K562 (cell line): ENCODE data around the gene TTC38. TPM values are rescaled to one million over a fixed set of nuclear protein-coding genes. Genes with fewer than 3 reads are reported as not detected.

Experiments used
- ATAC-seq: fragments of 200-7000 bp; cut with Tn5 transposase; 3 replicates; pipeline ENCODE4 v1.9.1; 2020; ENCODE audit warnings: moderate library complexity
- BruUV-seq: library from RNA; stranded (reverse); fragments of 400-500 nt; replicated peaks from 2 replicates; lab custom pipeline; 2021; lab: Mats Ljungman, UMichigan
- CTCF ChIA-PET: fragments of 300-600 bp; formaldehyde crosslinking; extraction: SDS; loops from one replicate; lab custom pipeline; 2021; ENCODE audit warnings: low intra/inter-chr PET ratio; lab: Yijun Ruan, JAX
- POLR2A ChIA-PET: fragments of 300-600, 350-650 bp; sonication (Branson Sonifier 250); formaldehyde crosslinking; extraction: SDS; loops from one replicate; lab custom pipeline; 2021; ENCODE audit warnings: antibody characterized with exemption, inconsistent platforms; lab: Yijun Ruan, JAX
- DNase-seq, 4 experiments: peaks; one replicate each; pipeline versions ENCODE4 v3.0.0 to v3.0.0-alpha.2; 2011 to 2018; ENCODE audit warnings: low spot score in 3 of 4, mixed read lengths in 3 of 4; ENCODE audit errors: extremely low read depth in 1 of 4
- FAIRE-seq: peaks from 2 replicates; lab custom pipeline; 2011; peaks lifted over from hg19 to GRCh38; lab: Jason Lieb, UNC
- H2AFZ ChIP-seq: 2 replicates; pipeline ENCODE4 v1.6.0; 2011; ENCODE audit warnings: low read depth, low read length, control low read depth, inconsistent platforms
- H3K27ac ChIP-seq: fragments of 200-600 bp; 3 replicates; pipeline ENCODE4 v1.8.0; 2011; ENCODE audit warnings: low read depth, mild to moderate bottlenecking, control low read depth, inconsistent platforms, low read length, moderate library complexity, mixed read lengths; ENCODE audit errors: extremely low read depth
- H3K27me3 ChIP-seq, 2 experiments: fragments of 300-600 bp in 1 of 2; 2 replicates in 1 of 2; 3 replicates in 1 of 2; pipeline versions ENCODE4 v1.6.0 to v1.8.0; 2011; ENCODE audit warnings: inconsistent platforms in 2 of 2, low read length in 2 of 2, mild to moderate bottlenecking in 1 of 2, mixed read lengths in 1 of 2, moderate library complexity in 1 of 2; ENCODE audit not compliant: control insufficient read depth in 2 of 2, insufficient read depth in 2 of 2
- H3K36me3 ChIP-seq: fragments of 300-600 bp; 3 replicates; pipeline ENCODE4 v1.8.0; 2011; ENCODE audit warnings: mild to moderate bottlenecking, low read length, inconsistent platforms; ENCODE audit not compliant: control insufficient read depth, insufficient read depth
- H3K4me1 ChIP-seq, 2 experiments: fragments of 200-600 bp in 1 of 2; replicated peaks in 1 of 2; 2 replicates in 1 of 2; 3 replicates in 1 of 2; pipeline versions ENCODE4 v1.5.1 to v1.8.0; 2011; ENCODE audit warnings: inconsistent platforms in 2 of 2, low read length in 2 of 2, mild to moderate bottlenecking in 1 of 2, mixed read lengths in 1 of 2, moderate library complexity in 1 of 2; ENCODE audit not compliant: control insufficient read depth in 2 of 2, insufficient read depth in 2 of 2
- H3K4me2 ChIP-seq: 2 replicates; pipeline ENCODE4 v1.6.1; 2011; ENCODE audit warnings: low read length, control low read depth, inconsistent platforms, mixed read lengths; ENCODE audit not compliant: insufficient read depth
- H3K4me3 ChIP-seq: fragments of 200-600 bp; sonication (generic), shearing (Covaris generic); 2 replicates; pipeline ENCODE4 v1.5.1; 2016; ENCODE audit warnings: control low read depth, inconsistent platforms
- H3K79me2 ChIP-seq: fragments of 200-600 bp; 3 replicates; pipeline ENCODE4 v1.8.0; 2011; ENCODE audit warnings: low read length, inconsistent platforms; ENCODE audit not compliant: control insufficient read depth, insufficient read depth
- H3K9ac ChIP-seq, 2 experiments: 2 replicates each; pipeline versions ENCODE4 v1.6.0 to v1.6.1; 2011; ENCODE audit warnings: low read depth in 2 of 2, low read length in 2 of 2, control low read depth in 1 of 2, inconsistent platforms in 1 of 2, mild to moderate bottlenecking in 1 of 2, mixed read lengths in 1 of 2; ENCODE audit not compliant: insufficient read depth in 1 of 2
- H3K9me1 ChIP-seq: one replicate; pipeline ENCODE4 v1.6.0; 2011; ENCODE audit warnings: inconsistent platforms, mild to moderate bottlenecking, low read length, moderate library complexity; ENCODE audit not compliant: control insufficient read depth, insufficient read depth
- H3K9me3 ChIP-seq: replicated peaks from 2 replicates; pipeline ENCODE4 v1.5.1; 2011; ENCODE audit warnings: low read depth, low read length, inconsistent platforms; ENCODE audit not compliant: control insufficient read depth, insufficient read depth
- H4K20me1 ChIP-seq: replicated peaks from 2 replicates; pipeline ENCODE4 v1.6.1; 2011; ENCODE audit warnings: low read length, inconsistent platforms, mixed read lengths; ENCODE audit not compliant: control insufficient read depth, insufficient read depth
- CBFA2T2 ChIP-seq: fragments of 450-650 bp; conservative IDR thresholded peaks from 2 replicates; pipeline ENCODE4 v1.6.1; 2017; ENCODE audit warnings: mild to moderate bottlenecking
- CBFA2T3 ChIP-seq: fragments of 450-650 bp; IDR thresholded peaks from 2 replicates; pipeline ENCODE4 v1.6.1; 2017
- HOXB6 ChIP-seq: fragments of 250-450 bp; sonication (Bioruptor Pico); IDR thresholded peaks from 2 replicates; pipeline ENCODE4 v1.5.1; 2022; ENCODE audit warnings: mild to moderate bottlenecking, borderline replicate concordance
- MTA2 ChIP-seq: fragments of 450-650 bp; IDR thresholded peaks from 2 replicates; pipeline ENCODE4 v1.6.1; 2016; ENCODE audit warnings: low read depth
- TAL1 ChIP-seq: fragments of 450-650 bp; IDR thresholded peaks from 2 replicates; pipeline ENCODE4 v1.6.1; 2016; ENCODE audit warnings: mild to moderate bottlenecking
- TCF3 ChIP-seq: sonication (generic); formaldehyde crosslinking; IDR thresholded peaks from 2 replicates; pipeline ENCODE4 v1.4.0; 2020; ENCODE audit warnings: mild to moderate bottlenecking, missing genetic modification reagents
- TEAD4 ChIP-seq, 2 experiments: sonication (generic) in 1 of 2; formaldehyde crosslinking in 1 of 2; IDR thresholded peaks; 2 replicates each; pipeline versions ENCODE4 v1.6.1 to v1.8.0; 2012 to 2022; ENCODE audit warnings: borderline replicate concordance in 1 of 2, inconsistent platforms in 1 of 2, low read length in 1 of 2, mild to moderate bottlenecking in 1 of 2, missing genetic modification reagents in 1 of 2
- YY1 ChIP-seq, 3 experiments: IDR thresholded peaks; 2 replicates each; pipeline ENCODE4 v1.6.1; 2011; ENCODE audit warnings: low read length in 2 of 3, mild to moderate bottlenecking in 2 of 3, moderate library complexity in 2 of 3, borderline replicate concordance in 1 of 3, control low read depth in 1 of 3, low read depth in 1 of 3; ENCODE audit not compliant: insufficient read depth in 3 of 3, insufficient replicate concordance in 2 of 3, control insufficient read depth in 1 of 3, insufficient read length in 1 of 3; ENCODE audit errors: extremely low read depth in 1 of 3
- WGBS: fragments of 100-300 bp; shearing (Covaris generic); methylation state at CpG from one replicate; pipeline ENCODE4 v1.1.6; 2016; ENCODE audit warnings: low coverage, mixed read lengths; ENCODE audit not compliant: insufficient coverage; ENCODE audit errors: missing lambda C conversion rate; 5-methylcytosine and 5-hydroxymethylcytosine counted together
- in situ Hi-C: fragments of 300-500 bp; cut with MboI; formaldehyde crosslinking; loops from 4 replicates; pipeline ENCODE4 v1.15.0; 2018; ENCODE audit warnings: inconsistent platforms, mixed read lengths
- intact Hi-C: fragments of 100-400 bp; cut with micrococcal nuclease; formaldehyde crosslinking; loops from 2 replicates; pipeline ENCODE4 v1.14.2; 2022
- polyA plus RNA-seq, 8 experiments: library from polyadenylated mRNA; depleted of rRNA in 4 of 8; stranded (reverse) in 5 of 8; unstranded in 3 of 8; fragments of >200 nt; fragmentation: Nextera tagmentation in 2 of 8; fragmentation: Illumina TruSeq in 1 of 8; extraction: Ambion mirVana in 2 of 8; extraction: Trizol in 1 of 8; gene quantifications; 2 replicates each; pipeline versions ENCODE4 v1.2.1 to v1.2.3, GENCODE V29; 2011 to 2014; ENCODE audit warnings: inconsistent platforms in 1 of 8, missing spikeins in 1 of 8
- total RNA-seq, 7 experiments: library from RNA; depleted of rRNA in 6 of 7; stranded (reverse); fragments of >200 nt in 6 of 7; fragmentation: Illumina TruSeq in 2 of 7; extraction: Trizol in 2 of 7; gene quantifications; 2 replicates each; pipeline versions ENCODE4 v1.2.1 to v1.2.3, GENCODE V29; 2011 to 2021; ENCODE audit warnings: low replicate concordance in 1 of 7
- TF ChIP-seq, protein P1 (sequence below): IDR thresholded peaks from 3 replicates; pipeline ENCODE4 v1.6.1; 2011; ENCODE audit warnings: borderline replicate concordance, mild to moderate bottlenecking, moderate library complexity; ENCODE audit not compliant: insufficient read length; ENCODE audit errors: extremely low read depth

Gene TTC38
- total and polyA plus RNA-seq, 9 of the 15 experiments (the other 6 are each of a cell fraction or from before 2014, with no cell fraction given) = 0.84 to 28.4 (median 18.1) TPM

DNA sequence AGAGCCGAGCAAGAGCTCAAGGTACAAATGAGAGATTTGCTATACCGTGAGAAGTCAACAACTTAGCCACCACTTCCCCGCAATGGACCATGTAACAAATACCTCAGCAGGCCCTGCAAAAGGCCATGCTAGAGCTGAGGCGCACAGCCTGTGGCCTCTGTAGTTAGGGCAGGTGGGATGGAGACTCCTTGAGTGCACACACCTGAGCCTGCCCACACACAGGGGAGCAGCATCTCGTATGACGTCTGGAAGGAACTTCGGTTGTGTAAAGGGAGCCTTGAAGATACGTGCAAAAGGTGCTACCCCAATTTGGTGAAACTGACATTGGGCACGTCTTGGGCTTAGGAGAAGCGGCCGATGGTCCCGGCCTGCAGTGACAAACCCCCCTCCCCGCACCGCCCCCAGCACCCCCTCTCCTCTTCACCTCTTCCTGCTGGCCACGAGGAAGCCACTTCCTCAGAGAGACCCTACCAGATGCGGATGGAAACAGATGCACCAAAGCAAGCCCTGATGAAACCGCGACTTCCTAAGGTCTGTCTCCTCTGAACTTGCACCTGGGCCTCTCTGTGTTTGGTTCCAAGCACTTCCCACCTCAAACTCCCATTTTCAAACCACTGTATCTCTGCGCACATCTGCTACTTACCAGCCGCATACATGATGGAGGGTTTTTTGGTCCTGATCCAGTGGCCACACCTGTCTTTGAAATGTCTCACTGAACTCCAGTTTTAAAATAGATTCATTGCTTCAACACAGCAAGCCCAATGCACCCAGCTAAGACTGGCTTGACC, 28.4 kb upstream of the TTC38 start:
- no peak overlapping the region; a peak in 1 of 4 replicates for H3K9ac ChIP-seq
- H3K27ac ChIP-seq = no peak overlapping the region
- no peak overlapping the region for H2AFZ ChIP-seq
- H3K36me3 ChIP-seq = peaks cover 5% of the 10 kb centered on the region; the same call in 1 of the 3 replicates
- no peak overlapping the region for H3K4me3 ChIP-seq
- H4K20me1 ChIP-seq = no peaks in the 10 kb centered on the region
- in situ Hi-C loops (loop anchor here (10.0 kb wide), 1 partner anchor 95 kb away; no protein-coding TSS in a partner anchor), intact Hi-C loops (loop anchor here (10.0 kb wide), 1 partner anchor 85 kb away; the partner anchor contains the start of gene PPARA)
- ChIA-PET POLR2A (interaction anchor here (0.8 to 0.9 kb wide), 2 partner anchors 28 to 78 kb away, joined by 3 to 5 read pairs; partner anchors contain the start of gene TTC38), CTCF (no interaction called here)
- peak; percentile 26; the same call in 1 of the 2 replicates for TF ChIP-seq CBFA2T2
- TF ChIP-seq CBFA2T3 = peak; percentile 62
- TF ChIP-seq TAL1 = peak; percentile 30; the same call in 1 of the 2 replicates
- TF ChIP-seq HOXB6 = no peak
- peak in 1 of 3 experiments; percentile 44 for TF ChIP-seq YY1 (IDR thresholded peaks at IDR 0.05; ENCODE audit: borderline replicate concordance in 1 of 3, control insufficient read depth in 1 of 3, extremely low read depth in 1 of 3, insufficient read depth in 3 of 3, insufficient read length in 1 of 3, insufficient replicate concordance in 2 of 3, low read depth in 1 of 3, low read length in 2 of 3)
- TF ChIP-seq TCF3 (CRISPR knock-in tag) = peak; percentile 56
- 0 out of 2 replicates have a peak, but pooled peaks have one; percentile 9 for TF ChIP-seq MTA2
- peak; percentile 63; the same call in 1 of the 2 replicates for TF ChIP-seq TEAD4 (IDR thresholded peaks at IDR 0.05; ENCODE audit: low read length)
- TF ChIP-seq TEAD4 (CRISPR knock-in tag; IDR thresholded peaks at IDR 0.05; ENCODE audit: borderline replicate concordance) = no peak
- TF ChIP-seq, protein P1, sequence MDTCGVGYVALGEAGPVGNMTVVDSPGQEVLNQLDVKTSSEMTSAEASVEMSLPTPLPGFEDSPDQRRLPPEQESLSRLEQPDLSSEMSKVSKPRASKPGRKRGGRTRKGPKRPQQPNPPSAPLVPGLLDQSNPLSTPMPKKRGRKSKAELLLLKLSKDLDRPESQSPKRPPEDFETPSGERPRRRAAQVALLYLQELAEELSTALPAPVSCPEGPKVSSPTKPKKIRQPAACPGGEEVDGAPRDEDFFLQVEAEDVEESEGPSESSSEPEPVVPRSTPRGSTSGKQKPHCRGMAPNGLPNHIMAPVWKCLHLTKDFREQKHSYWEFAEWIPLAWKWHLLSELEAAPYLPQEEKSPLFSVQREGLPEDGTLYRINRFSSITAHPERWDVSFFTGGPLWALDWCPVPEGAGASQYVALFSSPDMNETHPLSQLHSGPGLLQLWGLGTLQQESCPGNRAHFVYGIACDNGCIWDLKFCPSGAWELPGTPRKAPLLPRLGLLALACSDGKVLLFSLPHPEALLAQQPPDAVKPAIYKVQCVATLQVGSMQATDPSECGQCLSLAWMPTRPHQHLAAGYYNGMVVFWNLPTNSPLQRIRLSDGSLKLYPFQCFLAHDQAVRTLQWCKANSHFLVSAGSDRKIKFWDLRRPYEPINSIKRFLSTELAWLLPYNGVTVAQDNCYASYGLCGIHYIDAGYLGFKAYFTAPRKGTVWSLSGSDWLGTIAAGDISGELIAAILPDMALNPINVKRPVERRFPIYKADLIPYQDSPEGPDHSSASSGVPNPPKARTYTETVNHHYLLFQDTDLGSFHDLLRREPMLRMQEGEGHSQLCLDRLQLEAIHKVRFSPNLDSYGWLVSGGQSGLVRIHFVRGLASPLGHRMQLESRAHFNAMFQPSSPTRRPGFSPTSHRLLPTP = no peak
- DNase-seq = peak in 3 of 4 experiments; percentile 17 to 51 (median 23)
- H3K27me3 ChIP-seq = no peaks in the 10 kb centered on the region
- no peaks in the 10 kb centered on the region for H3K79me2 ChIP-seq
- H3K9me3 ChIP-seq = no peaks in the 10 kb centered on the region
- peak overlapping the region; percentile 14; the same call in 1 of the 2 replicates for H3K4me2 ChIP-seq
- no peak for FAIRE-seq
- H3K4me1 ChIP-seq = peaks cover 35 to 37% of the 10 kb centered on the region in 2 experiments; a peak in 4 of 5 replicates
- no TSS peak for BruUV-seq
- ATAC-seq = no peak
- 40% methylated on average over 10 of the region's 20 CpGs for WGBS
- no peaks in the 10 kb centered on the region for H3K9me1 ChIP-seq
